Retina (tissue), 1 donor: Measurements from ENCODE around the gene STAG1.
"Not testable (repeated sequence)": the region's sequence is repeated elsewhere in the genome, so short reads cannot be mapped to it uniquely, and the experiment has no call there.

Experiments used
- DNase-seq: peaks from one replicate; pipeline ENCODE4 v3.0.0-alpha.2; 2016

The STAG1 gene

DNA sequence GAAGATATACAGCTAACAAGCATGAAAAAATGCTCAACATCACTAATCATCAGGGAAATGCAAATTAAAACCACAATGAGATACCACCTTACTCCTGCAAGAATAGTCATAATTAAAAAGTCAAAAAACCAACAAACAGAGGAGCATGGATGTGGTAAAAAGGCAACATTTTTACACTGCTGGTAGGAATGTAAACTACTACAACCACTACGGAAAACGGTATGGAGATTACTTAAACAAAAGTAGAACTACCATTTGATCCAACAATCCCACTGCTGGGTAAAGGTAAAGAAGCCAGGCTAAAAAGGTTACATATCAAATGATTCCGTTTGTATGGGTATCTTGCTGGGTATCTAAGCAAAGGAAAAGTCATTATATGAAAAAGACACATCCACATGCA, 53.8 kb downstream of the STAG1 start:
- no peak for DNase-seq

DNA sequence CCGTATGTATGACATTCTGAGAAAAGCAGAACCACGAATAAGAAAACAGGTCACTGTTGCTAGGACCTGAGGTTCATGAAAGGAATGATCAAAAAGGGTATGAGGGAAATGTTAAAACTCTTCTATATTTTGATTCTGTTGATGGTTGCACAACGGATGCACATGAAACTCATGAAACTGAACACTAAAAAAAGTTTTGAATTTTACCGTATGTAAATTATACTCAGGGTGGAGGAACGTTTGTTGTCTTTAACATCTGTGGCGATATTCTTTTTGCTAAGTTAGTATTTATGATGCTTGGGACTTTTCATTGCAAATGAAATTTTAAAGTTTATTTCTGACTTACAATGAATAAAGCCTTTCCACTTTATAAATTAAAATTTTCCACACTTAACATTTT, 55.4 kb downstream of the STAG1 start:
- DNase-seq, result no peak

DNA sequence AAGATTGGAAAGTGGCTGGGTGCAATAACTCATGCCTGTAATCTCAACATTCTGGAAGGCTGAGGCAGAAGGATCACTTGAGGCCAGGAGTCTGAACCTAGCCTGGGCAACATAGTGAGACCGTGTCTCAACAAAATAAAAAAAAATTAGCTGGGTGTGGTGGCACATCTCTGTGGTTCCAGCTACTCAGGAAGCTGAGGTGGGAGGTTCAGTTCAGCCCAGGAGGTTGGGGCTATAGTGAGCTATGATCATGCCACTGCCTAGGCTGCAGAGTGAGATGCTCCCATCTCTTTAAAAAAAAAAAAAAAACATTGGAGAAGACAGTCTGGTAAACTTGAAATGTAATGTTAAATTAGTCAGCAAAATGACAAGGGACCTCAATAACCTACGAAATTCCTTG, 57.9 kb downstream of the STAG1 start:
- DNase-seq, result no peak

DNA sequence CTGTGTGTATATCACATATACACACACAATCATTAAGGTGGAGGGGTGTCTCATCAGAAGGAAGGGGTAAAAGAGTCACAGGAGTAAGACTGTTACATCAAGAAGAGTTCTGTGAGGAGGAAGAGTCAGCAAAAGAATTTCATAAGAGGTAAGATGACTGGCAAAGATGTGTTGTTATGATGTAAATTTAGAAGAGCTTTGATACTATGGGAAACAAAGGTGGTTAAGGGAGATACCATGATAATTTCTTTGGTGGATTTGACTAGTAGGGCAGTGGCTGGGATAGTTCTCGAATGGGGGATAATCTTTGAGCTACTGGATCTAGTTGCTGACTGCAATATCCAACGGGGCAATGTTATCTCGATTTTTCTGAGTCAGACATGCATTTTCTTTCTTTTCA, 61.6 kb downstream of the STAG1 start:
- DNase-seq, result no peak

DNA sequence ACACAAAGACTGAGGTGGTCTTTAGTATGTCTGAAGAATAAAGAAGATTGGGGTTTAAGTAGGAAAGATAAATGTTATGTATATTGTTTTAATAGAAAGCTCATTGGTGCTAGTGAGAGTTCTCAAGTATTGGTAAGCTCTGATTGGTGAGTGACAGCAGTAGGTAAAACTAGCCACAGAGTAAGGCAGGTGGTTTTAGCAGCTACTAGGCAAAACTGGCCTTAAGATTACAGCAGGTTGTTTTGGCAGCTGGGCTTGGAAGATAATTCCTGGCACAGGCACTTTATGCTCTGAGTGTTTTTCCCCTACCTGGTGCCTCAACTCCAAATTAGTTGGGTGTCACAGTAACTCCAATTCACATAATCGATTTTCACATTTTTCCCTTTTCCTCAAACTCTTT, 66.3 kb downstream of the STAG1 start:
- DNase-seq, result no peak

DNA sequence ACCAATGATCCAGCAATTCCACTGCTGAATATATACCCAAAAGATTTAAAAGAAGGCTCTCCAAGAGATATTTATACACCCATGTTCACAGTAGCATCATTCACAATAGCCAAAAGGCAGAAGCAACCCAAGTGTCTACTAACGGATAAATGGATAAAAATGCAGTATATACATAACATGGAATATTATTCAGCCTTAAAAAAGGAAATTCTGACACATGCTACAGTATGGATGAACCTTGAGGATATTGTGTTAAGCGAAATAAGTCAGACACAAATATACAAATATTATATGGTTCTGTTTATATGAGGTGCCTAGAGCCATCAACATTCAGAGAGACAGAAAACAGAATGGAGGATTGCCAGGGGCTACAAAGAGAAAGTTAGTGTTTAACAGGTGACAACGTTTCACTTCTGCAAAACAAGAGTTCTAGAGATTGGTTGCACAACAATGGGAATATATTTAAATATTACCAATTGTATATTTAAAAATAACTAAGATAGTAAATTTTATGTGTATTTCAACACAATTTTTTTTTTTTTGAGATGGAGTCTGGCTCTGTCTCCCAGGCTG, 69.4 kb downstream of the STAG1 start:
- DNase-seq, result no peak

DNA sequence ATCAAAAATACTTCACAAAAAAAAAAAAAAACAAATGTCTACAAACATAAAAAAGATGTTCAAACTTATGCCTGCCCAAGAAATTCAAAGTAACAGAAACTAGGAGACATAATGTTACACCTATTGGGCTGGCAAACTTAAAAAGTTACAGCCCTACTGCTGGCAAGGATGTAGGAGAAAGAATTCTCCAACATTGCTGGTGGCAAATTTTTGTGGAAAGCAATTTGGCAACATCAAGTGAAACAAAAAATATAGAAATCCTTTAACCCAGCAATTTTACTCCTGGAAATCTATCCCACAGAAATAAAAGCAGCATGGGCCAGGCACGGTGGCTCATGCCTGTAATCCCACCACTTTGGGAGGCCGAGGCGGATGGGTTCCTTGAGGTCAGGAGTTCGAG, 73.2 kb downstream of the STAG1 start:
- no peak for DNase-seq

DNA sequence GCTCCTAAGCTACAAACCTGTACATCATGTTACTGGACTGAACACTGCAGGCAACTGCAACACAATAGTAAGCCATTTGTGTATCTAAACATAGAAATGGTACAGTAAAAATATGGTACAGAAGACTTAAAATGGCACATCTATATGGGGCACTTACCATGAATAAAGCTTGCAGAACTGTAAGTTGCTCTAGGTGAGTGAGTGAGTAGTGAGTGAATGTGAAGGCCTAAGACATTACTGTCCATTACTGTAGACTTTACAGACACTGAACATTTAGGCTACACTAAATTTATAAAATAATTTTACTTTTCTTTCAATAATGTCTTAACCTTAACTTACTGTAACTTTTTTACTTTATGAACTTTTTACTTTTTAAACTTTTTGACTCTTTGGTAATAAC, 76.2 kb downstream of the STAG1 start:
- no peak for DNase-seq

DNA sequence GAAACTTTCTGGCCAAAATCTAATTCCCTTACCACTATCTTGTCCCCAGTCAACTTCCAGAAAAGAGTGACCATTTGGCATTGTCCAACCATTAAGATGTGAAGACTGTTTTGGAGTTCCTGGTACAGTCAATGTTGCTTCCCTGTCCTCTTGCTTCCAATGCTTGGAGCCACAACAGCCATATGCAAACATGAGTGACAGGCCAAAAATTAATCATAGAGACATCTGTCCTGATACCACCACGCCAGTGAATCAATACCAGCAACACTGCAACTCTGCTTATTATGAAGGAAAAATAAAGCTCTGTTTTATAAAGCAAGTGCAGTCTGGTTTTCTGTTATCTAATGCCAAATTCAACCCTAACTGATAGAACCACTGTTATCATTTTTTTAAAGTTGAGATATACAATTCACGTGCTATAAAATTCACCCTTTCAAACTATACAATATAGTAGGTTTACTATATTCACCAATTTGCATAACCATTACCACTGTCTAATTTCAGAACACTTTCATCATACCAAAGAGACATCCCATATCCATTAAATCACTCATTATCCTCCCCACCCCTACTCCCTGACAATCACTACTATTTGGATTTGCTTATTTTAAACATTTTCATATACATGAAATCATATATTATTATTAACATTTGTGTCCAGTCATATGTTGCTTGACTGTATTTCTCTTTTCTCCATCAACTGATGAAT, 76.9 kb downstream of the STAG1 start:
- no peak for DNase-seq

DNA sequence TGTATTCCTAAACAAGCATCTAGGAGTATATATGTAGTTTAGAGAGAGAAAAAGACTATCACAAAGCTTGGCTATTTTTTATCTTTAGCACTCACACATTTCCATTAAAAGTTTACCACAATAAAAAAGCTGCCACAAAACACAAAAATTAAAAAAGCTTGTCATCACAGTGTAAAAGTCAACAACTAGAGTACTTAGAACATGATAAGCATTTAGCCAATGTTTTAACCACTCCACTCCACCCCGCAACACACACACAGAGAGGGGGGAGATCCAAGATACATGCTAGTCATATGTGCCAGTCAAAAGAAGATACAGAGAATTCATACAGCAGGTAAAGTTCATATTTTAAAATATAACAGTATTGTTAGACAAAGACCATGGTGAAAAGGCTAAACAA, 79.7 kb downstream of the STAG1 start:
- no peak for DNase-seq

DNA sequence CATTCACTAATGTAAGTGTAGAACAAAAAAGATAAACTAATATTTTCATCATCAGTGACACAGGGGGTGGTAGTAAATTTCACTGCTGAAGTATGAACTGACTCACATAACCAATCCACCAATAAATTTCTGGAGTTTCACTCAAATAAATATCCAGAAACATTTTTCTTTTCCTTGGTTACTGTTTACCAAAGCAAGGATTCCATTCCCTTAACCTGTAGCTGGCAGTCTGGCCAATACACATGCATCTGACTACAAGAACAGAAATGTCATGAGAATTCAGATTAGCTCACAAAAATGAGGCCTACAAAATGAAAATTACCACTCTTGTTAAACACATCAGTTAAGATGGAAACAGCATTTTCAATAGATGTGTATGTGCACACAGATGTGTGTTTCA, 80.3 kb downstream of the STAG1 start:
- no peak for DNase-seq

DNA sequence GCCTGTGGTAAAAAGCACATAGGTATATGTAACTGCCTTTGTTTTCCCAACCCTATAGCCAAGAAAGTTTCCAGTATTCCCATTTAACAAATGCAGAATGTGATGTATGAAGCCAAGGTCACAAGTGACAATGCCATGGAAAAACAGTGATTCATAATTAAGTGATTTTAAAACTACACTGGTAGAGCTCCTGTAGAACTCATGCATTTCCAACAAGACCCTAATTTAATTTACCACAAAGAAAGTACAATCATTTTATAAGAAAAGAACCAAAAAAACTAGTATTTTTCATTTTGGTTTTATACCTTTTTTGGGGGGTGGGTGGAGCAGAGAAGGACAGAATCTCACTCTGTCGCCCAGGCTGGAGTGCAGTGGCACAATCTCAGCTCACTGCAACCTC, 82.0 kb downstream of the STAG1 start:
- no peak for DNase-seq

DNA sequence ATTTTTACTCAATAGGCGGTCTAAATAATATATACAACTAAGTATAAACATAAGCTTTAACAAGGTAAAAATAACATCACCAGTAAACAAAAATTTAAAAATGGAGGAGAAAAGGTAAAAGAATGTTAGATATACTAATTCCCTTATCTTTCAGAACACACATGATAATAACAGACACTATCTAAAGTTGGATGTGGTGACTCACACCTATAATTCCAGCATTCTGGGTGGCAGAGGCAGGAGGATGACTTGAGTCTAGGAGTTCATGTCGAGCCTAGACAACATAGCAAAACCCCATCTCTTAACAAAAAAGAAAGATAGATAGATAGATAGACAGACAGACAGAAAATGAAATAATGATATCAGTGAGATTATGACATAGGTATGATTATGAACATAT, 85.1 kb downstream of the STAG1 start:
- no peak for DNase-seq

DNA sequence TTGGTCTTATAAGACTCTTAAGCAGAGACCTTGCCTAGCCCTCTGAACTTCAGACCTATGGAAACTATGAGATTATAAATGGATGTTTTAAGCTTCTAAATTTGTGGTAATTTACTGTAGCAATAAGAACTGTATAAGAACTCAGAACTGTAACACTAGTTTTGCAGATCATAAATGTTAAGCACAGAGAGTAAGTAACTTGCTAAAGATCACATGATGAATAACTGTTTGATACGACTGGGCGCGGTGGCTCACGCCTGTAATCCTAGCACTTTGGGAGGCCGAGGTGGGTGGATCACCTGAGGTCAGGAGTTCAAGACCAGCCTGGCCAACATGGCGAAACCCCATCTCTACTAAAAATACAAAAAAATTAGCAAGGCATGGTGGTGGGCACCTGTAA, 85.9 kb downstream of the STAG1 start:
- not testable (repeated sequence) for DNase-seq

DNA sequence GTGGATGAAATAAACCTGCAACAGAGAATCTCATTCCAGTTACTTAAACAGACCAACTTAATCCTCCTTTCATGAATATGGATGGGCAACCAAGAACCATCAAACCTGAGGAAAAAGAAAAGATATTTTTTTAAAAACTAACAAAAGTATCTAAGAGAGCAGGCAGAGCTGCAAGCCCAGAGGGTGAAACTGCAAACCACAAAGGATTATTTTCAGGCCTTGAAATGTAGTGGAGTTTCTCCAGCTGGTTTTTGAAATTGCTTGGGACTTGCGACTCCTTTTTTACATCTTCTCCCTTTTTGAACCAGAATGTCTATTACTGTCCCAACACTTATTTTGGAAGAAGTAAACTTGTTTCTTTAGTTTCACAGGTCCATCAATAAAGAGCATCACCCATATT, 87.4 kb downstream of the STAG1 start:
- DNase-seq, result no peak

DNA sequence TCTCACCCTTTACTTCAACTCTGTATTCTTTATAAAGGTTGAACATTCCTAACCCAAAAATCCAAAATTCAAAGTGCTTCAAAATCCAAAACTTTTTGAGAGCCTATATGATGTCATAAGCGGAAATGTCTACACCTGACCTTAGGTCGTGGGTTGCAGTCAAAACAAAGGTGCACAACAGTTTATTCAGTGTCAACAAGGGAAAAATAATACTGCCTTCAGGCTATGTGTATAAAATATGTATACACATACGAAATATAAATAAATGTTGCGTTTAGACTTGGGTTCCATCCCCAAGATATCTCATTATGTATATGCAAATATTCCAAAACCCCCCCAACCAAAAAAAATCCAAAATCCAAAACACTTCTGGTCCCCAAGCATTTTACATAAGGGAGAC, 90.9 kb downstream of the STAG1 start:
- no peak for DNase-seq

DNA sequence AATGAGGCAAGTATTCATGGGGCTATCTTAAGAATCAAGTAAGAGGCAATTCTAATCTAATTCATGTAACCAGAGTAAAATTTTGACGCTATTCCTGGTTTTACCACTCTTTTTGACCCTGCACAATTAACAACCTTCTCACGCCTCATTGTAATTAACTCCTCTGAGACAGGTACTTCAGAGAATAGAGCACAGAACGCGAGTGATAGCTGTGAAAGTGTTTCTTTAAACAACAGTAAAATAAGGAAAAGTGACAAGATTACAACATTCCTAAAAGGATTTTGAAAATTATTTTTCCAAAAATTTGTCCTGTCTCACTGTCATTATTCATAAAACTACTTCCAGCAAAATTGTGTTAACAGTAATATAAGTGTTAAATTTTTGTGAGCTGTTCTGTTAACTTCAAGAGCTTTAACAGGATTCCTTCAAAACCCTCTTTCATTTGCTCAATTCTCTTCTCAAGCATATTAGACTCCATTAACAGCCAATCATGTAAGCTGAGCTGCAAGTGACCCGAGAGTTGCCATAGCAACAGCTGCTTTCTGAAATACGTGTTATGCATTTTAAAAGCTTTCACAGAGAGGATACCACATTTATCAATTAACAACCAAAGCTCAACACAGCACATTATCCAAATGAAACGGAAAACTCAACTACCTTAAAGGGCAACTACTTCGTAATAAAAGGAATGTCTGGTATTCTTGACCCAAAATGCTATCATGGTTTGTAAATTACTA, 93.1 kb downstream of the STAG1 start:
- DNase-seq, result peak; percentile 33

DNA sequence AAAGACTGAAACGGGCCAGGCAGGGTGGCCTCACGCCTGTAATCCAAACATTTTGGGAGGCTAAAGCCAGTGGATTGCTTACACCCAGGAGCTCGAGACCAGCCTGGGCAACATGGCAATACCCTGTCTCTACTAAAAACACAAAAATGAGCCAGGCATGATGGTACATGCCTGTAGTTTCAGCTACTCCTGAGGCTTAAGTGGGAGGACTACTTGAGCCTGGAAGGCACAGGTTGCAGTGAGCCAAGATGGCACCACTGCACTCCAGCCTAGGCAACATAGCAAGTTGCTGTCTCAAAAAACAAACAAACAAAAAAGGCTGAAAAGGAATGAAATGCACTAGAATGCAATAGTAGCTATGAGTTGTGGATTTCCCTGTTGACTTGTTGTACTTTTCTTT, 94.7 kb downstream of the STAG1 start:
- no peak for DNase-seq

DNA sequence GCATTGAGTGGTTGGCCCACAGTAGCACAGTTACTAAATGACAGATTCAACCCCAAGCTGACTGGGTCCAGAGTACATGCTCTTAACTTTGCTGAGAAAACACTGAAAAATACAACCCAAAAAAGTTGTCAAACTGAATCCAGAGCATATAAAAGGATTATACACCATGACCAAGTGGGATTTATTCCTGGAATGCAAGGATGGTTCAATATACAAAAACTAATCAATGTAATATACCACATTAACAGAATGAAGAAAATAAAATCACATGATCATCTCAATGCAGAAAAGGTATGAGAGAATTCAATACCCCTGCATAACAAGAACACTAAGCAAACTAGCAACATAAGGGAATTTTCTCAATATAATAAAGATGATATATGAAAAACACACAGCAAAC, 98.5 kb downstream of the STAG1 start:
- no peak for DNase-seq

DNA sequence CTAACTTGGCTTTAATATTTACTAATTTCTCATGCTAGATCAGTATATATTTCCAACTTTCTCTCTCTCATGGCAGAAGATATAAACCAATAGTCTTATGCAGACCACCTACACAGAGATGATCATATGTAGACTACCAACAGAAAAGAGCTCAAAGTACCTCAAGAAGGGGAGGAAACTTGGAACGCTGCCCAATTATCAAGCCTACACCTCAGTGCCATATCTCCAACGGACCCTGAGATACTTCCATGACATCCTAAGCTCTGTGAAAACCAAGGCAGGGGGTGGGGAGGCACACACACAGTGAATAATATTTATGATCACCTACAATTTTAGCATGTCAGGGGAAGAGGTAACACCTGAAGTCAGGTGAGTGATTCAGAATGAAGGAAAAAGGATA, 100.6 kb downstream of the STAG1 start:
- no peak for DNase-seq

DNA sequence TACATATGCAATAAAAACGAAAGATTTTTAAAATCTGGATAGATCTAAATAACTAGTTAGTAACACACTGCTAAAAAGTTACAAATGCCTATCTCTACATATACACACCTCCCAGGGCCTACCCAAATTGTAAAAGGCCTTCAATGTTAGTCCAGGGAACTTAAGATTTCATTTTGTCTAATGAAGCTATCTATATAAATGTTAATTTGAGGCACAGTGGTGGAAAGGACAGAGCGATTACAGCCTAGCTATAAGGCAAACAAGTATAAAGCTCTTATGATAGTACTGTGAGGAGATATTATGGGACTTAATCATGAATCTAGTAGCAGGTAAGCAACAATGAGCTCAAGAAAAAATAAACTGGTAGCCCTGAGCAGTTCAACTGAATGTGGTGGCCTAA, 101.7 kb downstream of the STAG1 start:
- no peak for DNase-seq

DNA sequence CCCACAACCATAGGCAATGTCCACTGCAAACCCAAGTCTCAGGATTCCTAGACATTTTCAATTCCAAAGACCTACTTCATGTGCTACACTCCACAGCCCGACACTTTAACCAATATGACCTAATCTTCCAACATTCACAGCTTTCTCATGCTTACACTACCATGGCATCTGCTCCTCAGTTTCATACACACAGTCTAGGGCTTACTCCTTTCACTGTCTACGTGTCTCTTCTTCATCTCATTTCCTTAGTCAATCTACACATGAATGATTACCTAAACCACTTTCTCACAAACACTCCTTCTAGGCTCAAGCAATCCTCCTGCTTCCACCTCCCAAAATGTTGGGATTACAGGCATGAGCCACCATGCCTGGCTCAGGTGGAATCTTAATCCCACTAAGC, 106.3 kb downstream of the STAG1 start:
- DNase-seq, result no peak

DNA sequence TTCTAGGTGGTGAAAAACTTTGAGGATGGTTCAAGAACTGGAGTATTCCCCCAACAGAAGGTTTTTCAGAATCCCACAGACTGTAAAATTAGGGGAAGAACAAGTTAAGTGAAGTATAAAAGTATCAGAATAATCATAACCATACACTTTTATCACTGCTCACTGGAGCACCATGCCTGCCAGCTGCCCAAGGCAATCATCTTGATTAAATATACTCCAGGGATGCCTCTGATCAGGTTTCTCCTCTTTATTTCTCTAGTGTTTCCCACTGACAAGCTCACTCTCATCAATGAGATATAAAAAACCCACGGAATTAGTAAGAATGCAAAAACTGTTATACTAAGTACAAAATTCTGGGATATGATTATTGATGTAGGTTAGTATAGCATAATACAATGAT, 108.0 kb downstream of the STAG1 start:
- DNase-seq, result no peak

DNA sequence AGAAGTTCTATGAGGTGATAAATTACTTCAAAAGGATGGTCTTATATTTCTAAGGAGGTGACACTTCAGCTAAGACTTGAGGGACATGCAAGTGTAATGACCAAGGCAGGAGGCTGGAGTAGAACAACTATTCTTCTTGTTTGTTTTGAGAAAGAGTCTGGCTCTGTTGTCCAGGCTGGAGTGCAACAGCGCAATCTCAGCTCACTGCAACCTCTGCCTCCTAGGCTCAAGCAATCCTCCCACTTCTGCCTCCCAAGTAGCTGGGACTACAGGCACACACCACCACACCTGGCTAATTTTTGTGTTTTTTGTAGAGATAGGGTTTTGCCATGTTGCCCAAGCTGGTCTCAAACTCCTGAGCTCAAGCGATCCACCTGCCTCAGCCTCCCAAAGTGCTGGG, 108.8 kb downstream of the STAG1 start:
- DNase-seq, result not testable (repeated sequence)

DNA sequence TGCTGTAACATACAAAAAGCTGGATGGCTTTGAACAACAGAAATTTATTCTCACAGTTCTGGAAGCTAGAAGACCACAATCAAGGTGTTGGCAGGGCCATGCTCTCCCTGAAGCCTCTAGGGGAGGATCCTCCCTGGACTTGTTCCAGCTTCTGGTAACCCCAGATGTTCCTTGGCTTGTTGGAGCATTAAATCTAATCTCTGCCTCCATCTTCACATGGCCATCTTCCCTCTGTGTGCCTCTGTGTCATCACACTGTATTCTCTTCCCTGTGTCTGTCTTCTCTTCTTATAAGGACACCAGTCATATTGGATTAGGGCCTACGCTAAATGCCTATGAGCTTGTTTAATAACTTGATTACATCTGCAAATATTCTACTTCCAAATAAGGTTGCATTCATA, 109.5 kb downstream of the STAG1 start:
- no peak for DNase-seq
